ENCODE data around the gene POLD4. TPM values are rescaled to one million over a fixed set of nuclear protein-coding genes. Genes with fewer than 3 reads are reported as not detected.
"Not testable (repeated sequence)": the region's sequence is repeated elsewhere in the genome, so short reads cannot be mapped to it uniquely, and the experiment has no call there.

Gene POLD4
- total RNA-seq, 1 donor from 2014 or later: 39.9 TPM

GRCh38 chr11:67345247-67345919 lies 8.0 kb downstream of the POLD4 start:
- ATAC-seq (ENCODE audit: poor library complexity) (no peak), DNase-seq (no peak)
- intact Hi-C loops (cut with DNase I): loop anchor here (5.0 kb wide), 1 partner anchor 37 kb away; no protein-coding TSS in a partner anchor

GRCh38 chr11:67344264-67344663 lies 9.1 kb downstream of the POLD4 start:
- DNase-seq: no peak
- no peak for ATAC-seq (ENCODE audit: poor library complexity)
- intact Hi-C loops (cut with DNase I): no loop called here

GRCh38 chr11:67337257-67337656 lies 16.1 kb downstream of the POLD4 start:
- DNase-seq (no peak), ATAC-seq (ENCODE audit: poor library complexity) (no peak)
- intact Hi-C loops (cut with DNase I): no loop called here

DNA sequence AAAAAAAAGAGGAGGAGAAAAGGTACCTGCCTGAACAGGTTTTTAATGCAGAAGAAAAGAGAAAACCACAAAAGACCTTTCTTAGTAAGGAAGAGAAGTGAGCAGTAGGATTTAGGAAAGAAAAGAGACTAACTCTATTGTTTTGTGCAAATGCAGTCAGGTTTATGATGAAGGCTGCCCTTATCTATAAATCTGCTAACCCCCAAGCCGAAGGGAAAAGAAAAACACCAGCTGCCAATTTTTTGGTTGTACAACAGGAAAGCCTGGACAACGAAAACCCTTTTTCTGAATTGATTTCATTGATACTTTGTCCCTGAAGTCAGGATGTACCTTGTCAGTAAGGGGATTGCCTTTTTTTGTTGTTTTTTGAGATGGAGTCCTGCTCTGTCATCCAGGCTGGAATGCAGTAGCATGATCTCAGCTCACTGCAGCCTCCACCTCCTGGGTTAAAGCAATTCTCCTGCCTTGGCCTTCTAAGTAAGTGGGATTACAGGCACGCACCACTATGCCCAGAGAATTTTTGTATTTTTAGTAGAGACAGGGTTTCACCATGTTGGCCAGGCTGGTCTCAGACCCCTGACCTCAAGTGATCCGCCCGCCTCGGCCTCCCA lies 21.2 kb downstream of the POLD4 start:
- DNase-seq (no peak), ATAC-seq (ENCODE audit: poor library complexity) (no peak)
- intact Hi-C loops (cut with DNase I): no loop called here

- ATAC-seq (ENCODE audit: poor library complexity) (no peak), DNase-seq (no peak)
- intact Hi-C loops (cut with DNase I): no loop called here
These were observed 29.8 kb downstream of the POLD4 start for GRCh38 chr11:67323526-67323925.

DNA sequence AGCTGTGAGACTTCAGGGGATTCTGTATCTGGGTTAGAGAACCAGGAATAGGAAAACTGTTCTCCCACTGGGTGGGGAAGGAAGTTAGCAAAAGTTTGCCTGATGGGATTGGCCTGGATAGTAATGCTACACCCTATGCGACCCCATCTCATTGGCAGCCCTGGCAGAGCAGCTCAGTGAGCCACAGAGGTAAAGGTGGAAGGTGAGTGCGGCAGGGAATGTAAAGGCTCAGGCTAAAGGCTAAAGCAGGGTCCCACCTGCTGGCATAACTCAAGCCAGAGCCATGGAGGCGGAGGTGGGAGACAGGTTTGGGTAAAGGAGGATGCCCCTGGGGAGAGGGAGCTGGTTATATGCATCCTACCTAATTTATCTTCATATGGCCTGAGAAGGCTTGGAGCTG lies 31.3 kb downstream of the POLD4 start:
- intact Hi-C loops (cut with DNase I): no loop called here
- DNase-seq: no peak
- ATAC-seq (ENCODE audit: poor library complexity): no peak

GRCh38 chr11:67321313-67321871 lies 32.0 kb downstream of the POLD4 start:
- DNase-seq (no peak), ATAC-seq (ENCODE audit: poor library complexity) (no peak)
- intact Hi-C loops (cut with DNase I): no loop called here

DNA sequence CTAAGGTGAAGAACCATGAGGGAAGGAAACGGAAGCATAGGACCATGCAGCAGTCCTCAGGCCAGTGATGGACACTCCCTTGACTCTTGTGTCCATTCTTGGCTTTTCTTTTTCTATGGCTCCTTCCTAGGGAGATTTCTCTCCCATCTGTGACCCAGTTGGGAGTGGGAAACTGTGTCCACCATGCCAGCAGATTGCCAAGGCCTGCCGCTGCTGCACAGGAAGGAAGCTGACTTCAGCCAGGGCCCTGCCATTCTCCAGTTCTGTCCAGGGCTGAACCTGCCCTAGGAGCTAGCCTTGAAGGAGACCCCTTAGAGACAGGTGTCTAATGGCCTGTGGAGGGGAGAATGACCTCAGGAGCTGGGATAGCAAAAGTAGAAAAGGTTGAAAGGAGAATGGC lies 32.7 kb downstream of the POLD4 start:
- no peak for DNase-seq
- ATAC-seq (ENCODE audit: poor library complexity): no peak
- intact Hi-C loops (cut with DNase I): no loop called here

- intact Hi-C loops (cut with DNase I): no loop called here
- ATAC-seq (ENCODE audit: poor library complexity): no peak
- DNase-seq: no peak
These were observed 33.3 kb downstream of the POLD4 start for GRCh38 chr11:67320011-67320410.

GRCh38 chr11:67318876-67319275 lies 34.5 kb downstream of the POLD4 start:
- DNase-seq; intact Hi-C loops (cut with DNase I): not testable (repeated sequence)

GRCh38 chr11:67317888-67318555 lies 35.3 kb downstream of the POLD4 start:
- ATAC-seq (ENCODE audit: poor library complexity) (peak; percentile 40), DNase-seq (no peak)
- intact Hi-C loops (cut with DNase I): loop anchor here (1.0 kb wide), 1 partner anchor 52 kb away; the partner anchor contains the start of gene GRK2

More at GRCh38 chr11:67318876-67319275, 34.5 kb downstream of the POLD4 start:
- ATAC-seq (ENCODE audit: poor library complexity): not testable (repeated sequence)

DNA sequence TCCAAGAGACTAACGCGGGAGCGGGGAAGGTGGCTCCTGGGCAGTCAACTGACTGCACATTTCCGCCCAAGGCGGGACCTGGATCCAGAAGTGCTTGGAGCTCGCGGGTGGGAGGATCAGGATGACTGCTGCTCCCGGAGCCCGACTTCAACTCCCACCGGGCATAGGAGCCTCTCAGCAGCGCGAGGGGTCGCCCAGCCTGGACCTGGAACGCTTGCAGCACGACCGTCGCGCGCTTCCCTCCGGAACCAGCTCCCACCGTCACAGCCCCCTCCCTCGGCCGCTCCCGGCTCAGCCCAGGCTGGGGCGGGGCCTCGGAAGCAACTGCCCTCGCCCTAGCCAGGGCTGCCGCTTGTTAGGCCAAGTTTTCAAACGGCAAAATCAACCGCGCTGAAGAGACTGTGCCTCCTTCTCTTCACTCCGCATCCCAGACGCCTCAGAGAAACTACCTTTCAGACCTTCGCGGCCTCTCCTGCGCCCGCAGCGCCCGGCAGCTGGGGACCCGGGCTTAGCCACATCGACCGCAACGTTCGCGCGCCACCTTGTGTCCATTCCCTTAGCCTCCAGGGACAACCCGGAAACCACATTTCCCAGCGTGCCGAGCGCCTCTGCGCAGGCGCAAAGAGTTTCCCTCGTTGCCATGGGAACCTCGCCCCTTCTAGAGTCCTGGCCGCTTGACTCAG lies 36.0 kb downstream of the POLD4 start:
- DNase-seq (peak; percentile 97), ATAC-seq (ENCODE audit: poor library complexity) (peak; percentile 96)
- intact Hi-C loops (cut with DNase I): loop anchor here (1.0 kb wide), 1 partner anchor 51 kb away; the partner anchor contains the start of gene GRK2

- no peak for ATAC-seq (ENCODE audit: poor library complexity)
These were observed 36.5 kb downstream of the POLD4 start for GRCh38 chr11:67316882-67317204.

GRCh38 chr11:67315325-67315909 lies 37.9 kb downstream of the POLD4 start:
- no peak for ATAC-seq (ENCODE audit: poor library complexity)
- DNase-seq: no peak
- intact Hi-C loops (cut with DNase I): no loop called here

More at GRCh38 chr11:67316882-67317204, 36.5 kb downstream of the POLD4 start:
- intact Hi-C loops (cut with DNase I): loop anchor here (1.0 kb wide), 1 partner anchor 51 kb away; the partner anchor contains the start of gene GRK2
- DNase-seq: no peak

DNA sequence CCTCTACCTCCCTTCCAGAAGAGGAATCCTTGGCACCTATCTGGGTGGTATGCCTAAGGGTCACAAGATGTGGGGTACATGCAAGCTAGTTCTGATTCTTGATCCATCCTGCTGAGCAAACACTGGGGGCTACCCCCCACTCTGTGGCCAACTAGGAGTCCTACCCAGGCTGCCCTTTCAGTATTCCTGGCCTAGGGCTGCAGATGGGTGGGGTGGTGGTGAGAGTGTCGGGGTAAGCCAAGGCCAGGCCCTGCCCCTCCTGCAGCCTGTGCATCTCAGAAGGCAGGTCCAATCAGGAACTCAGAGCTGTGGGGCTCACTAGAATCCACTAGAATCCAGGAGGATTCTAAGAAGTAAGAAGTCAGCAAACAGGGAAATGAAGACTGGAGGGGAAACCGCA lies 39.1 kb downstream of the POLD4 start:
- ATAC-seq (ENCODE audit: poor library complexity) (no peak), DNase-seq (no peak)
- intact Hi-C loops (cut with DNase I): no loop called here

DNA sequence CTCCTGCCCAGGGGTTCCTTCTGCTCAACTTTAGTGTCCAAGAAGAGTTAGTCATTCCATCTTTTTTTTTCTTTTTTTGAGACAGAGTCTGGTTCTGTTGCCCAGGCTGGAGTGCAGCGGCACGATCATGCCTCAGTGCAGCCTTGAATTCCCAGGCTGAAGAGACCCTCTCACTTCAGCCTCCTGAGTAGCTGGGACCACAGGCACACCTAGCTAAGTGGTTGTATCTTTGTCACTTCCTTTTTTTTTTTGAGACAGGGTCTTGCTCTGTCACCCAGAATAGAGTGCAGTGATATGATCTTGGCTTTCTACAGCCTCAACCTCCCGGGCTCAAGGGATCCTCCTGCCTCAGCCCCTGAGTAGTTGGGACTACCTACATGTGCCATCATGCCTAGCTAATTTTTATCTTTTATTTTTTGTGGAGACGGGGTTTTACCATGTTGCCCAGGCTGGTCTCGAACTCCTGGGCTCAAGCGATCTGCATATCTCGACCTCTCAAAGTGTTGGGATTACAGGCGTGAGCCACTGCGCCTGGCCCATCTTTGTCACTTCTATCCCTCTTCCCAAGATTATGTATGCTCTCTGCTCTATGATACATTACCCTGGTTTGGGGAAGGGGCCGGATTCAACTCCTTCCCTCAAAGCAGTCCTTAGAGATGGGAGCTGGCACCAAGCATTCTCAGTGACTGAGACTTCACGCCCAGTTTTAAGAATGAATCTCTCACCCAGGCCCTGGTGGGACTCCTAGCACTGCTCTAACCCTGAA lies 40.0 kb downstream of the POLD4 start:
- no peak for DNase-seq
- ATAC-seq (ENCODE audit: poor library complexity): no peak
- intact Hi-C loops (cut with DNase I): no loop called here

- DNase-seq (no peak), ATAC-seq (ENCODE audit: poor library complexity) (no peak)
- intact Hi-C loops (cut with DNase I): no loop called here
These were observed 40.9 kb downstream of the POLD4 start for GRCh38 chr11:67312187-67313021.
